Measurements from ENCODE around the gene KDM2B. TPM values are rescaled to one million over a fixed set of nuclear protein-coding genes. Genes with fewer than 3 reads are reported as not detected.

Gene KDM2B
- total and polyA plus RNA-seq, 2 donors (not counting 1 experiment from before 2014, with no cell fraction given): 108 to 126 TPM

DNA sequence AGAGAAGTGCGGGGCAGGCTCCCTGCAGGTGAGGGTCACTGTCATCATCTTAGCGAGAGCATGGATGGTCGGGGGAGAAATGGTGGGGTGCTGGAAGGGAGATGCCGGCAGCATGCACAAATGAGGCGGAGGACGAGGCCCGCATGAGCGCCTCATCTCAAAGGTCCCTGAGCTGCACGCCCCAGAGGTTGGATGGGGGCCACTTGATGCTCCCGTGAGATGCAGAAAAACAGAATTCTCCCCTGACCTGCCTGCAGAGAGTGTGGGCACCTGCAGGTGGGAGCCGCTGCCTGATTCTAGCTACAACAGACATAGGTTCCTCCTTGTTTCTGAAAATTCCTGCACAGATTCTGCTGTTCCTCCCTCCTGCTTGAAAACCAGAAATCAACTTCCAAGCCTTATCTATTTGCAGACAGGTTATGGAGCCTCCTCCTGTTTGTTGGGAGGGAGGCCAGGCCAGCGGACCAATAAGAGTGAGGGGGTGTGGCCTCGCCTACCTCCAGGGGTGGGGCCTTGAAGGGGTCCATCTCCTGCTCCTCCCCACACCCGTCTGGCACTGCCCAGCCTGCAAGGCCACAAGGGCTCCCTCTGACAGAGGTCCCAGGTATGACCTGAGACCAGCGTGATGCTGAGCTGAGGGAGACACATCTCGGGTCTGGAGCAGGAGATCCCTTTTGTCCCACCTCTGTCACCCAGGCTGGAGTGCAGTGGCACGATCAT, 67.2 kb downstream of the KDM2B start:
- TF ChIP-seq, protein P1, sequence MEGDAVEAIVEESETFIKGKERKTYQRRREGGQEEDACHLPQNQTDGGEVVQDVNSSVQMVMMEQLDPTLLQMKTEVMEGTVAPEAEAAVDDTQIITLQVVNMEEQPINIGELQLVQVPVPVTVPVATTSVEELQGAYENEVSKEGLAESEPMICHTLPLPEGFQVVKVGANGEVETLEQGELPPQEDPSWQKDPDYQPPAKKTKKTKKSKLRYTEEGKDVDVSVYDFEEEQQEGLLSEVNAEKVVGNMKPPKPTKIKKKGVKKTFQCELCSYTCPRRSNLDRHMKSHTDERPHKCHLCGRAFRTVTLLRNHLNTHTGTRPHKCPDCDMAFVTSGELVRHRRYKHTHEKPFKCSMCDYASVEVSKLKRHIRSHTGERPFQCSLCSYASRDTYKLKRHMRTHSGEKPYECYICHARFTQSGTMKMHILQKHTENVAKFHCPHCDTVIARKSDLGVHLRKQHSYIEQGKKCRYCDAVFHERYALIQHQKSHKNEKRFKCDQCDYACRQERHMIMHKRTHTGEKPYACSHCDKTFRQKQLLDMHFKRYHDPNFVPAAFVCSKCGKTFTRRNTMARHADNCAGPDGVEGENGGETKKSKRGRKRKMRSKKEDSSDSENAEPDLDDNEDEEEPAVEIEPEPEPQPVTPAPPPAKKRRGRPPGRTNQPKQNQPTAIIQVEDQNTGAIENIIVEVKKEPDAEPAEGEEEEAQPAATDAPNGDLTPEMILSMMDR (IDR thresholded peaks at IDR 0.05): no peak
- no peak for TF ChIP-seq EZH2 (IDR thresholded peaks at IDR 0.05; ENCODE audit: borderline replicate concordance, insufficient read depth, low read depth, low read length, poor library complexity, severe bottlenecking)
- Histone ChIP-seq H2AFZ (ENCODE audit: insufficient read depth, low read depth, low read length, poor library complexity, severe bottlenecking) (peak overlapping the region; percentile 55), H3K9me3 (ENCODE audit: control extremely low read depth in 1 of 3, control insufficient read depth in 2 of 3, insufficient read depth in 1 of 3, low read length in 2 of 3) (no peaks in the 10 kb centered on the region), H3K27ac (ENCODE audit: low read length in 2 of 2) (peak overlapping the region; percentile 94), H3K4me1 (ENCODE audit: control insufficient read depth in 2 of 2, insufficient read depth in 2 of 2, low read length in 2 of 2) (peaks cover 14 to 20% of the 10 kb centered on the region in 2 donors), H4K20me1 (ENCODE audit: control insufficient read depth, insufficient read depth, low read length, poor library complexity, severe bottlenecking) (no peaks in the 10 kb centered on the region), H3K4me2 (replicated peaks; ENCODE audit: low read depth, low read length, poor library complexity, severe bottlenecking) (peak overlapping the region; percentile 73), H3K79me2 (ENCODE audit: control insufficient read depth, insufficient read depth, low read length) (peaks cover 56% of the 10 kb centered on the region), H3K9ac (ENCODE audit: low read length) (peak overlapping the region; percentile 33), H3K27me3 (replicated peaks in 1 of 4; ENCODE audit: control extremely low read depth in 1 of 4, control insufficient read depth in 3 of 4, insufficient read depth in 4 of 4, low read length in 3 of 4) (no peaks in the 10 kb centered on the region), H3K4me3 (ENCODE audit: control extremely low read depth in 1 of 5, extremely low read depth in 1 of 5, insufficient read depth in 1 of 5, low read depth in 2 of 5, low read length in 4 of 5) (peak overlapping the region in 4 of 5 experiments; percentile 24 to 49 (median 37)), H3K36me3 (replicated peaks in 1 of 2; ENCODE audit: control extremely low read depth in 1 of 2, control insufficient read depth in 1 of 2, extremely low read depth in 1 of 2, insufficient read depth in 2 of 2, low read length in 1 of 2) (peaks cover 0 to 55% of the 10 kb centered on the region in 2 experiments)
- DNase-seq: no peak
- Mint-ChIP-seq H3K27me3 (no peaks in the 10 kb centered on the region), H3K9me3 (ENCODE audit: insufficient read depth) (no peaks in the 10 kb centered on the region), H3K4me3 (peak overlapping the region; percentile 64), H3K27ac (peak overlapping the region; percentile 91), H3K4me1 (peaks cover 20% of the 10 kb centered on the region)
- ChIA-PET POLR2A (interaction anchor here (0.6 to 1.7 kb wide), 7 partner anchors 10 to 512 kb away, joined by 3 to 14 read pairs (median 4); no protein-coding TSS in a partner anchor), CTCF (interaction anchor here (0.6 to 1.2 kb wide), 8 partner anchors 11 to 113 kb away, joined by 3 to 6 read pairs (median 4); no protein-coding TSS in a partner anchor)
- 69% methylated on average over 16 of the region's 17 CpGs for WGBS (ENCODE audit: insufficient coverage)
- ATAC-seq (ENCODE audit: low read depth): peak; percentile 63
- intact Hi-C loops (cut with micrococcal nuclease): loop anchor here (1.0 to 2.0 kb wide), 2 partner anchors 13 to 23 kb away; no protein-coding TSS in a partner anchor

DNA sequence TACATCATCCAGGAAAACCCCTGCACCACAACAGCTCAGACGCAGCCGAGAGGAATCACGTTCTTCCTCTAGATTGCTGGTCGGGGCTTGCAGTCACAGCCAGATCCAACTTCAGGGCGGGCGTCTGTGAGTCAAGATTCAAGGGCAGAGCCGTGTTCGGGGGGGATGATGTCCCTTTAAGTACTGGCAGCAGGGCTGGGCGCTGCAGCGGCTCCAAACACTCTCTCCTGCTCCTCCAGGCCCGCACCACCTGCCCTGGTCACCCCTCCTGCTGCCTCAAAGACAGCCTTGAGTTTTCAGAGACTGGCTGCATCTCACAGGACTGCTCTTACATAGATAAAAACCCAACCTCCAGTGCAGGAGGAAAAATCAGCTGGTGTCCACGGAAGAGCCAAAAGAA, 68.3 kb downstream of the KDM2B start:
- intact Hi-C loops (cut with micrococcal nuclease): no loop called here
- H2AFZ ChIP-seq (ENCODE audit: insufficient read depth, low read depth, low read length, poor library complexity, severe bottlenecking): no peak overlapping the region

More for the DNA sequence above, 68.3 kb downstream of the KDM2B start:
- no peaks in the 10 kb centered on the region for H3K9me3 ChIP-seq (ENCODE audit: control extremely low read depth in 1 of 3, control insufficient read depth in 2 of 3, insufficient read depth in 1 of 3, low read length in 2 of 3)
- ChIA-PET POLR2A (no interaction called here), CTCF (interaction anchor here (1.0 kb wide), 1 partner anchor 10 kb away, joined by 4 read pairs; no protein-coding TSS in a partner anchor)
- H3K27me3 Mint-ChIP-seq: no peaks in the 10 kb centered on the region
- no peak overlapping the region for H3K4me3 ChIP-seq (ENCODE audit: control extremely low read depth in 1 of 5, extremely low read depth in 1 of 5, insufficient read depth in 1 of 5, low read depth in 2 of 5, low read length in 4 of 5)
- H3K9me3 Mint-ChIP-seq (ENCODE audit: insufficient read depth): no peaks in the 10 kb centered on the region
- no peak overlapping the region for H3K27ac ChIP-seq (ENCODE audit: low read length in 2 of 2)
- TF ChIP-seq EZH2 (IDR thresholded peaks at IDR 0.05; ENCODE audit: borderline replicate concordance, insufficient read depth, low read depth, low read length, poor library complexity, severe bottlenecking): no peak
- TF ChIP-seq, protein P1 (IDR thresholded peaks at IDR 0.05): no peak
- no peak overlapping the region for H3K4me3 Mint-ChIP-seq
- H3K27ac Mint-ChIP-seq: no peak overlapping the region
- H3K4me2 ChIP-seq (replicated peaks; ENCODE audit: low read depth, low read length, poor library complexity, severe bottlenecking): no peak overlapping the region
- H3K27me3 ChIP-seq (replicated peaks in 1 of 4; ENCODE audit: control extremely low read depth in 1 of 4, control insufficient read depth in 3 of 4, insufficient read depth in 4 of 4, low read length in 3 of 4): no peaks in the 10 kb centered on the region
- ATAC-seq (ENCODE audit: low read depth): no peak
- peaks cover 20% of the 10 kb centered on the region for H3K4me1 Mint-ChIP-seq
- peaks cover 48% of the 10 kb centered on the region for H3K79me2 ChIP-seq (ENCODE audit: control insufficient read depth, insufficient read depth, low read length)
- WGBS (ENCODE audit: insufficient coverage): 94% methylated on average over 12 of the region's 12 CpGs
- no peak overlapping the region for H3K9ac ChIP-seq (ENCODE audit: low read length)
- peaks cover 14 to 20% of the 10 kb centered on the region in 2 donors for H3K4me1 ChIP-seq (ENCODE audit: control insufficient read depth in 2 of 2, insufficient read depth in 2 of 2, low read length in 2 of 2)
- H3K36me3 ChIP-seq (replicated peaks in 1 of 2; ENCODE audit: control extremely low read depth in 1 of 2, control insufficient read depth in 1 of 2, extremely low read depth in 1 of 2, insufficient read depth in 2 of 2, low read length in 1 of 2): peaks cover 0 to 58% of the 10 kb centered on the region in 2 experiments
- no peak for DNase-seq
- no peaks in the 10 kb centered on the region for H4K20me1 ChIP-seq (ENCODE audit: control insufficient read depth, insufficient read depth, low read length, poor library complexity, severe bottlenecking)
